ENCODE results near the gene ALCAM.
A peak's percentile ranks its signal among the peaks of the same experiment; 100 is the strongest.

ALCAM gene

GRCh38 chr3:105529456-105529855 is 162.7 kb downstream of the ALCAM start:
- TF ChIP-seq TAF1 (IDR thresholded peaks at IDR 0.05; ENCODE audit: low read depth) (no peak), FOXM1 (IDR thresholded peaks at IDR 0.05; ENCODE audit: borderline replicate concordance, low read depth) (no peak), TEAD4 (IDR thresholded peaks at IDR 0.05) (no peak), YY1 (IDR thresholded peaks at IDR 0.05; ENCODE audit: low read depth) (no peak)

DNA sequence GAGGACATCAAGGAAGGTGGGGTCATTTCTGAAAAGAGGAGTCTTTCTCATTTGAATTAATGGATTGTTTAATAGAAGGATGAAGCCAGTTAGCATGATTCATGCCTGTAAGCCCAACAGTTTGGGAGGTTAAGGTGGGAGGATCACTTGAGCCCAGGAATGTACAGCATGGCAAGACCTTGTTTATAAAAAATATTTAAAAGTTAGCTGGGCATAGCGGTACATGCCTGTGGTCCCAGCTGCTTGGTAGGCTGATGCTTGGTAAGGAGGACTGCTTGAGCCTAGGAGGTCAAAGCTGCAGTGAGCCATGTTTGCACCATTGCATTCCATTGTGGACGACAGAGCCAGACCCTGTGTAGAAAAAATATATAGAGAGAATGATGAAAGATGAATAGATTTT is 165.5 kb downstream of the ALCAM start:
- TF ChIP-seq CEBPB (IDR thresholded peaks at IDR 0.05) = no peak
- TF ChIP-seq NFIC (IDR thresholded peaks at IDR 0.05) = no peak
- TF ChIP-seq, protein P1, sequence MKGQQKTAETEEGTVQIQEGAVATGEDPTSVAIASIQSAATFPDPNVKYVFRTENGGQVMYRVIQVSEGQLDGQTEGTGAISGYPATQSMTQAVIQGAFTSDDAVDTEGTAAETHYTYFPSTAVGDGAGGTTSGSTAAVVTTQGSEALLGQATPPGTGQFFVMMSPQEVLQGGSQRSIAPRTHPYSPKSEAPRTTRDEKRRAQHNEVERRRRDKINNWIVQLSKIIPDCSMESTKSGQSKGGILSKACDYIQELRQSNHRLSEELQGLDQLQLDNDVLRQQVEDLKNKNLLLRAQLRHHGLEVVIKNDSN (IDR thresholded peaks at IDR 0.05) = no peak
- TF ChIP-seq EP300 (IDR thresholded peaks at IDR 0.05; ENCODE audit: borderline replicate concordance) = no peak
- TF ChIP-seq REST (IDR thresholded peaks at IDR 0.05; ENCODE audit: low read depth) = no peak
- no peak for TF ChIP-seq ZBTB7A (IDR thresholded peaks at IDR 0.05; ENCODE audit: low read depth)
- TF ChIP-seq TCF12 (IDR thresholded peaks at IDR 0.05; ENCODE audit: low read depth) = no peak
- no peak for TF ChIP-seq EGR1 (IDR thresholded peaks at IDR 0.05)
- no peak for TF ChIP-seq TEAD4 (IDR thresholded peaks at IDR 0.05)
- TF ChIP-seq TAF1 (IDR thresholded peaks at IDR 0.05; ENCODE audit: low read depth) = no peak
- TF ChIP-seq MAX (IDR thresholded peaks at IDR 0.05) = no peak
- no peak for TF ChIP-seq YY1 (IDR thresholded peaks at IDR 0.05; ENCODE audit: low read depth)
- TF ChIP-seq RAD21 (IDR thresholded peaks at IDR 0.05; ENCODE audit: low read depth) = no peak
- no peak for TF ChIP-seq FOXM1 (IDR thresholded peaks at IDR 0.05; ENCODE audit: borderline replicate concordance, low read depth)
- TF ChIP-seq CREB1 (IDR thresholded peaks at IDR 0.05; ENCODE audit: low read depth) = no peak

- TF ChIP-seq, protein P1 (IDR thresholded peaks at IDR 0.05) = no peak
- peak; percentile 54 for TF ChIP-seq TEAD4 (IDR thresholded peaks at IDR 0.05)
These were observed 167.3 kb downstream of the ALCAM start for GRCh38 chr3:105533960-105534359.

GRCh38 chr3:105534491-105534890 is 167.8 kb downstream of the ALCAM start:
- TF ChIP-seq EGR1 (IDR thresholded peaks at IDR 0.05) (no peak), NFIC (IDR thresholded peaks at IDR 0.05) (no peak), ZBTB7A (IDR thresholded peaks at IDR 0.05; ENCODE audit: low read depth) (no peak), TAF1 (IDR thresholded peaks at IDR 0.05; ENCODE audit: low read depth) (no peak), TCF12 (IDR thresholded peaks at IDR 0.05; ENCODE audit: low read depth) (no peak), RAD21 (IDR thresholded peaks at IDR 0.05; ENCODE audit: low read depth) (no peak), EP300 (IDR thresholded peaks at IDR 0.05; ENCODE audit: borderline replicate concordance) (no peak), CREB1 (IDR thresholded peaks at IDR 0.05; ENCODE audit: low read depth) (no peak), FOXM1 (IDR thresholded peaks at IDR 0.05; ENCODE audit: borderline replicate concordance, low read depth) (no peak), CEBPB (IDR thresholded peaks at IDR 0.05) (no peak), MAX (IDR thresholded peaks at IDR 0.05) (no peak), REST (IDR thresholded peaks at IDR 0.05; ENCODE audit: low read depth) (no peak), YY1 (IDR thresholded peaks at IDR 0.05; ENCODE audit: low read depth) (no peak), TEAD4 (IDR thresholded peaks at IDR 0.05) (no peak)
- TF ChIP-seq, protein P1 (IDR thresholded peaks at IDR 0.05) = no peak

DNA sequence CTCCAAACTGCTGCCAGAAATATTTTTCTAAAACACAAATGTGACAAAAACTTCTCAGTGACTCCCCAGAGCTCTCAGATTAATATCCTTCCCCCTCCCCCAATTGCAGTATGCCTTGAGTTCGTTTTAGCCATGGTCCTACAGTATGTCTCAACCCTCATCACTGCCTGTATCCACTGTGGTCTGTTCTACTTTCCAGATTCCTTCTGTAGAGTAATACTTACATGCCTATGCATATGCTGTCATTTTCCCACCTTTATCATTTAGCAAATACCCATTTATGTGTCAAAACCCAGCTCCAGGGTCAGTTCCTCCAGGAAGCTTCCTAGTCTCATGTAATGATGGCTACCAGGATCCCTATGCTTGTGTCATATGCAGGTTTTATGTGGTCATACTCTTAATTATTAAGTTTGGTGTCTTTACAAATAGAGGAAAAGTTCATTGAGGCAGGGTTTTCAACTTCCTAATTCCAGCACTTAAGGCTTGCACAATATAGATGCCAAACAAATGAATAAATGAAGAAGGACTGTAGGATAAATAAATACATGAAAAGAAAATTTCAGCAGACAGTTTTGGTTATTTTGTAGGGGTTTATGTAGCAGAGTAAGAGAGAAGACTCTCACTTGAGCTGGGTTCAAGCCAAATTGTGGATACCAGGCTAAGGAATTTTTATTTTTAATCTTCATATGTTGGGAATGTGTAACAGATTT is 170.8 kb downstream of the ALCAM start:
- TF ChIP-seq RAD21 (IDR thresholded peaks at IDR 0.05; ENCODE audit: low read depth) = no peak
- TF ChIP-seq NFIC (IDR thresholded peaks at IDR 0.05) = no peak
- no peak for TF ChIP-seq YY1 (IDR thresholded peaks at IDR 0.05; ENCODE audit: low read depth)
- TF ChIP-seq ZBTB7A (IDR thresholded peaks at IDR 0.05; ENCODE audit: low read depth) = no peak
- no peak for TF ChIP-seq TEAD4 (IDR thresholded peaks at IDR 0.05)
- no peak for TF ChIP-seq EP300 (IDR thresholded peaks at IDR 0.05; ENCODE audit: borderline replicate concordance)
- TF ChIP-seq, protein P1 (IDR thresholded peaks at IDR 0.05) = no peak
- no peak for TF ChIP-seq FOXM1 (IDR thresholded peaks at IDR 0.05; ENCODE audit: borderline replicate concordance, low read depth)
- TF ChIP-seq CEBPB (IDR thresholded peaks at IDR 0.05) = no peak
- no peak for TF ChIP-seq CREB1 (IDR thresholded peaks at IDR 0.05; ENCODE audit: low read depth)

All from Ishikawa (cell line).